Measurements from ENCODE around the gene SARDH. TPM values are rescaled to one million over a fixed set of nuclear protein-coding genes. Genes with fewer than 3 reads are reported as not detected.

Gene SARDH
- total and polyA plus RNA-seq, 2 donors (not counting 1 experiment from before 2014, with no cell fraction given): 0.03 to 0.07 TPM

- peak overlapping the region; percentile 84 for H3K4me3 Mint-ChIP-seq
- no peaks in the 10 kb centered on the region for H3K9me3 Mint-ChIP-seq (ENCODE audit: insufficient read depth)
- H3K27me3 Mint-ChIP-seq: no peaks in the 10 kb centered on the region
- H3K9ac ChIP-seq (ENCODE audit: low read length): no peak overlapping the region
- TF ChIP-seq CTCF (IDR thresholded peaks at IDR 0.05) (no peak), EZH2 (IDR thresholded peaks at IDR 0.05; ENCODE audit: borderline replicate concordance, insufficient read depth, low read depth, low read length, poor library complexity, severe bottlenecking) (no peak)
- no peak overlapping the region for H2AFZ ChIP-seq (ENCODE audit: insufficient read depth, low read depth, low read length, poor library complexity, severe bottlenecking)
- H3K9me3 ChIP-seq (ENCODE audit: control extremely low read depth in 1 of 3, control insufficient read depth in 2 of 3, insufficient read depth in 1 of 3, low read length in 2 of 3): no peaks in the 10 kb centered on the region
- peak overlapping the region; percentile 87 to 95 for H3K27ac ChIP-seq (ENCODE audit: low read length in 2 of 2)
- DNase-seq (peak; percentile 70), ATAC-seq (ENCODE audit: low read depth) (peak; percentile 73)
- POLR2A ChIA-PET: interaction anchor here (0.6 to 2.6 kb wide), 5 partner anchors 50 to 489 kb away, joined by 3 to 18 read pairs (median 6); partner anchors contain the start of gene SARDH
- no peaks in the 10 kb centered on the region for H3K27me3 ChIP-seq (replicated peaks in 1 of 4; ENCODE audit: control extremely low read depth in 1 of 4, control insufficient read depth in 3 of 4, insufficient read depth in 4 of 4, low read length in 3 of 4)
- peaks cover 37% of the 10 kb centered on the region for H3K79me2 ChIP-seq (ENCODE audit: control insufficient read depth, insufficient read depth, low read length)
- peaks cover 74 to 78% of the 10 kb centered on the region in 2 donors for H3K4me1 ChIP-seq (ENCODE audit: control insufficient read depth in 2 of 2, insufficient read depth in 2 of 2, low read length in 2 of 2)
- H3K27ac Mint-ChIP-seq: peak overlapping the region; percentile 97
- peak overlapping the region in 1 of 5 experiments; percentile 23 for H3K4me3 ChIP-seq (ENCODE audit: control extremely low read depth in 1 of 5, extremely low read depth in 1 of 5, insufficient read depth in 1 of 5, low read depth in 2 of 5, low read length in 4 of 5)
- H4K20me1 ChIP-seq (ENCODE audit: control insufficient read depth, insufficient read depth, low read length, poor library complexity, severe bottlenecking): no peaks in the 10 kb centered on the region
- H3K4me2 ChIP-seq (replicated peaks; ENCODE audit: low read depth, low read length, poor library complexity, severe bottlenecking): peak overlapping the region; percentile 77
- peaks cover 0 to 38% of the 10 kb centered on the region in 2 experiments for H3K36me3 ChIP-seq (replicated peaks in 1 of 2; ENCODE audit: control extremely low read depth in 1 of 2, control insufficient read depth in 1 of 2, extremely low read depth in 1 of 2, insufficient read depth in 2 of 2, low read length in 1 of 2)
- CTCF ChIA-PET: interaction anchor here (0.7 to 19.3 kb wide), 8 partner anchors 9 to 1724 kb away, joined by 3 to 561 read pairs (median 3); partner anchors contain the start of gene BRD3OS
- intact Hi-C loops (cut with micrococcal nuclease): loop anchor here (1.0 to 5.0 kb wide), 5 partner anchors 35 to 238 kb away; partner anchors contain the start of genes BRD3OS and SARDH
- 26% methylated on average over 2 of the region's 5 CpGs for WGBS (ENCODE audit: insufficient coverage)
- peaks cover 86% of the 10 kb centered on the region for H3K4me1 Mint-ChIP-seq
These were observed 49.5 kb upstream of the SARDH start for GRCh38 chr9:133787754-133788025.
